T-helper 1 cell treated with Interleukin-12 subunit alpha and Interleukin-12 subunit beta and Interleukin-4 antibody, amounts not matched to agents 30 μg/mL and 1 μg/mL, for 36 hours (primary cell): ENCODE measurements around the gene CNPY1.

Experiments used
- H3K27ac Mint-ChIP-seq: one replicate; pipeline ENCODE4 v1.8.0; 2021; ENCODE audit warnings: mild to moderate bottlenecking, mixed read lengths
- H3K27me3 Mint-ChIP-seq: one replicate; pipeline ENCODE4 v1.8.0; 2021; ENCODE audit warnings: low read depth, mixed read lengths
- H3K36me3 Mint-ChIP-seq: one replicate; pipeline ENCODE4 v1.8.0; 2021; ENCODE audit warnings: low read depth, mixed read lengths
- H3K4me1 Mint-ChIP-seq: one replicate; pipeline ENCODE4 v1.8.0; 2021; ENCODE audit warnings: low read depth, mixed read lengths
- H3K4me3 Mint-ChIP-seq: one replicate; pipeline ENCODE4 v1.8.0; 2021; ENCODE audit warnings: mild to moderate bottlenecking, moderate library complexity, mixed read lengths
- H3K9me3 Mint-ChIP-seq: one replicate; pipeline ENCODE4 v1.8.0; 2021; ENCODE audit warnings: mixed read lengths

The CNPY1 gene

GRCh38 chr7:155510975-155511701 lies 35.2 kb downstream of the CNPY1 start:
- peaks cover 13% of the 10 kb centered on the region for H3K4me1 Mint-ChIP-seq
- H3K9me3 Mint-ChIP-seq = no peaks in the 10 kb centered on the region
- H3K4me3 Mint-ChIP-seq = no peak overlapping the region
- peak overlapping the region; percentile 59 for H3K27ac Mint-ChIP-seq
- peaks cover 90% of the 10 kb centered on the region for H3K27me3 Mint-ChIP-seq
- H3K36me3 Mint-ChIP-seq = peaks cover 3% of the 10 kb centered on the region

- Mint-ChIP-seq H3K4me3 (peak overlapping the region; percentile 21), H3K27me3 (peaks cover 92% of the 10 kb centered on the region), H3K27ac (peak overlapping the region; percentile 45), H3K9me3 (no peaks in the 10 kb centered on the region), H3K4me1 (peaks cover 13% of the 10 kb centered on the region), H3K36me3 (peaks cover 3% of the 10 kb centered on the region)
Measured at GRCh38 chr7:155509725-155510551, 36.4 kb downstream of the CNPY1 start.

GRCh38 chr7:155509359-155509724 lies 37.0 kb downstream of the CNPY1 start:
- H3K27ac Mint-ChIP-seq = peak overlapping the region; percentile 17
- peaks cover 96% of the 10 kb centered on the region for H3K27me3 Mint-ChIP-seq
- H3K4me1 Mint-ChIP-seq = peaks cover 13% of the 10 kb centered on the region
- peak overlapping the region; percentile 33 for H3K4me3 Mint-ChIP-seq
- peaks cover 3% of the 10 kb centered on the region for H3K36me3 Mint-ChIP-seq
- no peaks in the 10 kb centered on the region for H3K9me3 Mint-ChIP-seq

- Mint-ChIP-seq H3K9me3 (no peaks in the 10 kb centered on the region), H3K27ac (peak overlapping the region; percentile 62), H3K36me3 (peaks cover 3% of the 10 kb centered on the region), H3K4me1 (peaks cover 13% of the 10 kb centered on the region), H3K27me3 (peaks cover 96% of the 10 kb centered on the region), H3K4me3 (peak overlapping the region; percentile 33)
Measured at GRCh38 chr7:155508376-155509358, 37.7 kb downstream of the CNPY1 start.

GRCh38 chr7:155507576-155507975 lies 38.8 kb downstream of the CNPY1 start:
- Mint-ChIP-seq H3K9me3 (no peaks in the 10 kb centered on the region), H3K27ac (no peak overlapping the region), H3K27me3 (peaks cover 99% of the 10 kb centered on the region), H3K4me3 (no peak overlapping the region), H3K36me3 (peaks cover 3% of the 10 kb centered on the region), H3K4me1 (peaks cover 13% of the 10 kb centered on the region)

GRCh38 chr7:155506854-155507337 lies 39.5 kb downstream of the CNPY1 start:
- H3K4me3 Mint-ChIP-seq = no peak overlapping the region
- peak overlapping the region; percentile 18 for H3K27ac Mint-ChIP-seq
- H3K36me3 Mint-ChIP-seq = peaks cover 3% of the 10 kb centered on the region
- H3K27me3 Mint-ChIP-seq = peaks cover 99% of the 10 kb centered on the region
- H3K9me3 Mint-ChIP-seq = no peaks in the 10 kb centered on the region
- peaks cover 13% of the 10 kb centered on the region for H3K4me1 Mint-ChIP-seq

- H3K4me3 Mint-ChIP-seq = no peak overlapping the region
- H3K9me3 Mint-ChIP-seq = no peaks in the 10 kb centered on the region
- no peak overlapping the region for H3K27ac Mint-ChIP-seq
- peaks cover 12% of the 10 kb centered on the region for H3K4me1 Mint-ChIP-seq
- H3K36me3 Mint-ChIP-seq = peaks cover 3% of the 10 kb centered on the region
- H3K27me3 Mint-ChIP-seq = peaks cover 93% of the 10 kb centered on the region
Measured at GRCh38 chr7:155505422-155505793, 41.0 kb downstream of the CNPY1 start.

- H3K27me3 Mint-ChIP-seq = peaks cover 43% of the 10 kb centered on the region
- no peak overlapping the region for H3K27ac Mint-ChIP-seq
- no peaks in the 10 kb centered on the region for H3K4me1 Mint-ChIP-seq
- no peak overlapping the region for H3K4me3 Mint-ChIP-seq
- no peaks in the 10 kb centered on the region for H3K36me3 Mint-ChIP-seq
- H3K9me3 Mint-ChIP-seq = no peaks in the 10 kb centered on the region
Measured at GRCh38 chr7:155497149-155497901, 49.0 kb downstream of the CNPY1 start.

- H3K4me3 Mint-ChIP-seq = no peak overlapping the region
- H3K27me3 Mint-ChIP-seq = peaks cover 47% of the 10 kb centered on the region
- H3K36me3 Mint-ChIP-seq = no peaks in the 10 kb centered on the region
- no peak overlapping the region for H3K27ac Mint-ChIP-seq
- H3K9me3 Mint-ChIP-seq = no peaks in the 10 kb centered on the region
- peaks cover 4% of the 10 kb centered on the region for H3K4me1 Mint-ChIP-seq
Measured at GRCh38 chr7:155496267-155497005, 49.9 kb downstream of the CNPY1 start.

GRCh38 chr7:155495440-155496248 lies 50.7 kb downstream of the CNPY1 start:
- peaks cover 2% of the 10 kb centered on the region for H3K36me3 Mint-ChIP-seq

GRCh38 chr7:155494551-155494950 lies 51.8 kb downstream of the CNPY1 start:
- Mint-ChIP-seq H3K4me3 (no peak overlapping the region), H3K36me3 (peaks cover 2% of the 10 kb centered on the region), H3K9me3 (no peaks in the 10 kb centered on the region), H3K4me1 (peaks cover 11% of the 10 kb centered on the region), H3K27ac (no peak overlapping the region), H3K27me3 (peaks cover 42% of the 10 kb centered on the region)

More at GRCh38 chr7:155495440-155496248, 50.7 kb downstream of the CNPY1 start:
- no peak overlapping the region for H3K4me3 Mint-ChIP-seq
- H3K27me3 Mint-ChIP-seq = peaks cover 47% of the 10 kb centered on the region
- no peak overlapping the region for H3K27ac Mint-ChIP-seq
- H3K9me3 Mint-ChIP-seq = no peaks in the 10 kb centered on the region
- H3K4me1 Mint-ChIP-seq = peaks cover 7% of the 10 kb centered on the region

- H3K4me3 Mint-ChIP-seq = no peak overlapping the region
- peaks cover 13% of the 10 kb centered on the region for H3K4me1 Mint-ChIP-seq
- H3K9me3 Mint-ChIP-seq = no peaks in the 10 kb centered on the region
- peaks cover 2% of the 10 kb centered on the region for H3K36me3 Mint-ChIP-seq
- H3K27me3 Mint-ChIP-seq = peaks cover 39% of the 10 kb centered on the region
- no peak overlapping the region for H3K27ac Mint-ChIP-seq
Measured at GRCh38 chr7:155493744-155494538, 52.4 kb downstream of the CNPY1 start.
